Fibroblast of peridontal ligament (primary cell): Measurements from ENCODE around the gene CFAP100.

Experiments
- DNase-seq: peaks from one replicate; pipeline ENCODE4 v3.0.0-alpha.2; 2010; ENCODE audit errors: extremely low read depth

Gene CFAP100

GRCh38 chr3:126460381-126460780 is 65.7 kb downstream of the CFAP100 start:
- no peak for DNase-seq

DNA sequence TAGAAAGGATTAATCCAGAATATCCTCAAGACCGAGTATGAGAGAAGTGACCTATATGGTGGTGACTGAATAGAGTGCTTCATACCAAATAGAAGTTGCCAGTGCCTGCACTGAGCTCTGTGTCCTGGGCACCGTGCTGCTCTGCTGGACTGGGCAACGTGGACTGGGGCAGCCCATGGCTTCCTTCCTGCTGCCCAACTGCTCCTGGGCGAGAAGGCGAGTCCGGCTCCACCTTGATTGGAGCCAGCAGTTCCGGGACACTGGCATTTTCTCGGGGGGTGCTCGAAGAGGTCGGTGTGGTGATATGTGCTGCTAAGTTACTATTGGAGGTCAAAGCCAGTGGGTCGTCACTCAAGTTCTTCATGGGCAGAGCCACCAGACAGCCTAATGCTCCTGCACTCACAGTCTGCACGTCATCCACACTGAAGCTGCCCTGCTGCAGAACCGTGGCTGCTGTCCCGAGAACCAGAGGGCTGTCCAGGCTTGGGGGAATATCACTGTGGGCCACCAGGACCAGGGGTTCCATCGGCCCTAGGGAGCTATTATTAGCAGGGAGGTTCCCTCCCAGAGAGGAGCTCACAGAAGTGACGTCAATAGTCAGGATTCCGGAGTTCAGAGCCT is 66.9 kb downstream of the CFAP100 start:
- DNase-seq: no peak

DNA sequence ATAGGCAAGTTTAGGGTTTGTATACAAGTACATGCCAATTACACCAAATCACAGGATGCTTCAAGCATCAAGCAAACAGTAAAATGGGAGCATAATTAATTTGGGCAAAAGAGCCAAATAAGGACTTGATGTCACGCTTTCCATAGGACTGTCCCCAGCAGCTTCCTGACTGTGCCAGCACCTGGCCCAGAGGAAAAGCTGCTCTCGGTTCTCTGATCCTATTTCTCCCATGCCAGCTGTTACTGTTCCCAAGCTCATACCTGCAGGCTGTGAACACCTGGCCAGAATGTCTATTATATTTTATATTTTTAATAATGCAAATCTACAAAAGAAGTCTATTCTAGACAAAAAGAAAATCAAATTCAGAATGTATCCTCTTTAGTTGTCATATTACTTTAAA is 68.8 kb downstream of the CFAP100 start:
- DNase-seq: no peak

- DNase-seq: no peak
These were observed 69.4 kb downstream of the CFAP100 start for GRCh38 chr3:126464093-126464492.

GRCh38 chr3:126464494-126464893 is 69.8 kb downstream of the CFAP100 start:
- no peak for DNase-seq

- DNase-seq: no peak
These were observed 70.3 kb downstream of the CFAP100 start for GRCh38 chr3:126464997-126465396.

DNA sequence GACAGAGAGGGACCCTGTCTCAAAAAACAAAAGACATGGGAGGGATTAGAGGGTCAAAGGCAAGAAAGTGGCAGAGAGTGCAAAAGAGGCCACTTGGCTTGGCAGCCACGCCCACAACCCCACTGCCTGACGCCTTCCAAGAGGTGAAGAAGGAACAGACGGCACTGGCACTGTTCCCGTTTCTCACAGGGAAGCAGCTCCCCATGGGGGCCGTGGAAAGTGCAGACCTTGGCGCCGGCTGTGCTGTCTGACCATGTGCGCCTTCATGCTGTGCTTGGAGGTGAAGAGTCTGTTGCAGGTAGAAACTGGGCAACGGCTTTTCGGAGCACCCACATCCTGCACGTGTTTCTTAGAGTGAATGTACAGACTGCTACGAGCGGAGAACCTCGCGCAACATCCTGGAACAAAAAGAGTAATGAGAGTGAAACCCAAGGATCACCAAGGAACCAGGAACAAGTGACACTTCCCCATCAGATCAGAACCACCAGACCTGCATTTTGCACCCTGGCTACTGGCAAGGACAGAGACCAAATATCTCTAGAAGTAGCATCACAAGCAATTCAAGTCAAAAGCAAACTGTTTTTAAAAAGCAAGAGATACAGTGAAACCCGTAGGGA is 71.3 kb downstream of the CFAP100 start:
- DNase-seq: no peak

DNA sequence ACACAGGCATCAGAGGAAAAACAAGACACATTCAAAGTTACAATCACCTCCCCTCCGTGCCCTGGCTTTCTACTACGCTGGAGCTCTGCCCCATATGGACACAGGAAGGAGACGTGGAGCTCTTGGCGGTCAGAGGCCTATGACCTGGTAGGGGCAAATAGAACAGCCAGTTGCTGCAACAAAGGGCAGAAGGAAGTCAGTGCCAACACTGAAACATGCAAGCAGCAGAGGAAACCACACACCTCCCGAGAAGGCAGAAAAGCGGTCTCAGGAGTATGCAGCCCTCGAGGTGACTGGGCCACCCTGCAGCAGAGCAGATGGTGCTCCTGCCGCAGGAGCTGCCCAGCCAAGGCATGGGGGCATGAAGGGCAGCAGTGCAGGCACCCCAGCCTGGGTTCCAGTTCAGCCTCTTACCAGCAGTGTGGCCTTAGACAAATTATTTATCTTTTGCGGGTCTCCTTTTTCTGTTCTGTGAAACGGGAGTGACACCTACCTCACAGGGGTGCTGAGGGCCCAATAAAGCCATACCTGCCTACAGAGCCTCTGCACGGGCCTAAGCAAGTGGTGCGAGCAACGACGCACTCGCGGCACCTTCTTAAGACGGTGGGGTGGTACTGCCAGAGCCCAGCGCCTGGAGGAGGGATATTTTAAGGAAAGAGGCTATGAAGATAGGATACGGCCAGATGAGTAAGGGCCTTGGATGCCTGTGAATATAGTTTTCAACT is 72.3 kb downstream of the CFAP100 start:
- no peak for DNase-seq

- no peak for DNase-seq
These were observed 72.9 kb downstream of the CFAP100 start for GRCh38 chr3:126467611-126467955.

DNA sequence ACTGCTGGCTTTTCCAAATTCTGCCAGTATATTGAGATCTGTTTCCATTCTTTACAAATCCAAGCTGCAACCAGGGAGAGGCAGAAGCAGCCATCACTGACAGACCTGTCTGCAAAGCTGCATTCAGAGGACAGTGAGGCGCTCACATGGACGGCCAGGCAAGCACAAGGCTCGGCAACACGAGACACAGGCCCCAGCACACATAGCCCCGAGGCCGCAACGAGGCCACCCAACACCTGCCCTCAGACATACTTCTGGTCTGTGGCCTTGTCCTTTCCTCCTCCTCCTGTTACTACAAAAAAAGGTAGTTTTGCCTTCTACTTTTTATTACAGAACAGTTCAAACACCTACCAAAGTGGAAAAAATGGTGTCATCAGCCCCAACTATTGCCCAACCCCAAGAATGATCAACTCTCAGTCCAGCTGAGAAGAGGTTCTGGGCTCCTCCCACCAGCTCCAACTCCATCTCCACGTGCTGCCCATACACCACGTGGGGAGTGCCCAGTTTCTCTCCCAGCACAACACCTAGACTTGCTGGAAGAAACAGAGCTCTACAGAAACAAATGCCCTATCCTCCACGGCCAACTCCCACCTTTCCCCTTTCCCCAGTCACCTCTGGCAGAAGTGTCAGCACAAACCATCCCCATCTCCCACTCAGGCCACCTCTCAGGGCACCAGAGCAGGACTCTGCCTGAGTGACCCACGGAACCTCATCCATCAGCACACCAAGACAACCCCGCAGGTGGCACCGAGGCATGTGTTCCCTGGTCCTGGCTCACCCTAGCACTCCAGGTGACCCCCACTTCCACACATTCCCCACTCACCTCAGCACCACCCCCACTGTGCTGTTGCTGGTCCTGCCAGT is 73.6 kb downstream of the CFAP100 start:
- DNase-seq: peak; percentile 10

DNA sequence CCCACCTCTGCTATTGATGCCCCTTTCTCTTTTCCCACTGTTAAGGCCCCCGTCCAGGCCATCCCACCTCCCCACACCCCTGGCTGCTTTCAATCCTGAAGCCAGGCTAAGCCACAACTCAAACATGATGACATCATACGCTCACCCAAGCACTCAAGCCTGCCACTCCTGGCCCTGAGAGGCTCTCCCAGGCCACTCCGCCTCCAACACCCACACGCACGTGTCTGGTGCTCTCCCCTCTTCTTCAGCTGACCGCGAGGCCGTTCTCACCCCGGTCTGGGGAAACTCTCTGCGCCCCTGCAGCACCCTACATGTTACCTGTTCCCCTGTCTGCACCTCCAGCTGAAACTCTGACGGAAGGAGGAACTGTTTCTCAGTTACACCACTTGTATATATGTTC is 74.8 kb downstream of the CFAP100 start:
- no peak for DNase-seq

DNA sequence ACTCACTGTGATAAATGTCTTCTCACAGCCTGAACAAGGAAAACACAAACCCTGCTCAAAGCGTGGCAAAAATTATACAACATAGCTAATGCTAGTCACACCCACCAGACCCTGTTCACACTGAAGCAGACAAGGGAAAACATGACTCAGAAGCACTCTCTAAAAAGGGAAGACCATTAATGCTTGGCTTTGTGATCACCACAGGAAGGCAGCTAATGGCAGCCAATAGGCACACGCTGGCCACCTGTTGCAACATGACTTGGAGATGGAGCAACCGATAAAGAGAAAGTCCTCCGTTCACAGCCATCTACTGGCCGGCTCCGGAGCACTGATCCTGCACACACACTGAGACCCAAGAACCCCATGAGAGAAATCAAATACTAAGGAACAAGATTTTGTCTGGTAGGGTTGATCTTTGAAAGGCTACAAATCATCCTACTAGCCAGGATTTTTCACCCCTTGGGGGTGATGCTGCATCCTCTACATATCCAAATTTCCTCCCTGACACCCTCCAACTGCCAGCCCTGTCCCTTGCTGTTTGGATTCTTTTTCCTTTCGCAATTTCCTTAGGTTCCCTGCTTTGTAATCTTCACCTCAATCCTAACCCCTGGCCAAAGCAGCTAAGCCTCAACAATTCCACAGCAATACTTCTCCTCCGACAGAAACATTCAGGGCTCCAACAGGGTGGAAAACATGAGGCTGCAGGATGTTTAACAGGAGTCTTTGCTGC is 77.7 kb downstream of the CFAP100 start:
- peak; percentile 67 for DNase-seq

GRCh38 chr3:126473292-126474168 is 78.8 kb downstream of the CFAP100 start:
- no peak for DNase-seq

DNA sequence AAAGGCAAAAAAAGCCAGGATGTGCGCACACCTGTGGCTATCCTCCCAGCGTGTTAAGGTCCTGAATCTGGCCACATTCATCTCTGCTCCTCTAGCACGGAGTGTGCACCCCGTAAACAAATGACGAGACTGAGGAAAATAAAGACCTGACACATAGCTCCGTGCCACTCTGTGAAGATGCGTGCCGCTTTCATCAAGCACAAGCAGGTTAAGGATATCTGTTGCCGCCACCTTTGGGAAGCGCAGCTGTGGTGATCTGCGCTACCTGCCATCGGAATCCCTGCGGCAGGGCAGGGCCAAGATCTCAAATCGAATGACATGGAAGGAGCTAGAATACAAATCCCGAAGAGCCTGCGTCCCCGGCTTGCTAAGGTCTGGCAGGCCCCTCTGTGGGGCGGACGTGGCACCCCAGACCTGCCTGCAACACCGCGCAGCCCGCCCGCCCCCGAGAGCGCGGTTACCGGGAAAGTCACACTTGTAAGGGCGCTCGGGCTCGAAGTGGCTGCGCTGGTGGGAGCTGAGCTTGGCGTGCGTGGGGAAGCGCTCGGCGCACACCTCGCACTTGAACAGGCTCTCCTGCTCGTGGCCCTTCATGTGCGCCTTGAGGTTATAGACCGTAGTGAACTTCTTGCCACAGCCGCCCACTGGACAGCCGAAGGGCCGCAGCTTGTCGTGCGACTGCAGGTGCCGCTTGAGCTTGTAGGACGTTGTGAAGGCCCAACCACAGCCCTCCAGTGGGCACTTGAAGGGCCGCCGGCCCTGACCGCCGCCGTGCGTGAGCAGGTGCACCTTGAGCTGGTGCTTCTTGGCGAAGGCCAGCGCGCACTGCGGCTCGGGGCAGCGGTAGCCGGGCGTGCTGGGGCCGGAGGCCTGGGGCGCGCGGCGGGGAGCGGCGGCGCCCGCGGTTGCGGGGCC is 80.0 kb downstream of the CFAP100 start:
- DNase-seq: peak; percentile 35

GRCh38 chr3:126475413-126476114 is 80.9 kb downstream of the CFAP100 start, which contains the start of gene ZXDC:
TSS of gene ZXDC (minus strand) at chr3:126475891. CDS start at chr3:126475865, 26 bp downstream.
- DNase-seq: peak; percentile 91

DNA sequence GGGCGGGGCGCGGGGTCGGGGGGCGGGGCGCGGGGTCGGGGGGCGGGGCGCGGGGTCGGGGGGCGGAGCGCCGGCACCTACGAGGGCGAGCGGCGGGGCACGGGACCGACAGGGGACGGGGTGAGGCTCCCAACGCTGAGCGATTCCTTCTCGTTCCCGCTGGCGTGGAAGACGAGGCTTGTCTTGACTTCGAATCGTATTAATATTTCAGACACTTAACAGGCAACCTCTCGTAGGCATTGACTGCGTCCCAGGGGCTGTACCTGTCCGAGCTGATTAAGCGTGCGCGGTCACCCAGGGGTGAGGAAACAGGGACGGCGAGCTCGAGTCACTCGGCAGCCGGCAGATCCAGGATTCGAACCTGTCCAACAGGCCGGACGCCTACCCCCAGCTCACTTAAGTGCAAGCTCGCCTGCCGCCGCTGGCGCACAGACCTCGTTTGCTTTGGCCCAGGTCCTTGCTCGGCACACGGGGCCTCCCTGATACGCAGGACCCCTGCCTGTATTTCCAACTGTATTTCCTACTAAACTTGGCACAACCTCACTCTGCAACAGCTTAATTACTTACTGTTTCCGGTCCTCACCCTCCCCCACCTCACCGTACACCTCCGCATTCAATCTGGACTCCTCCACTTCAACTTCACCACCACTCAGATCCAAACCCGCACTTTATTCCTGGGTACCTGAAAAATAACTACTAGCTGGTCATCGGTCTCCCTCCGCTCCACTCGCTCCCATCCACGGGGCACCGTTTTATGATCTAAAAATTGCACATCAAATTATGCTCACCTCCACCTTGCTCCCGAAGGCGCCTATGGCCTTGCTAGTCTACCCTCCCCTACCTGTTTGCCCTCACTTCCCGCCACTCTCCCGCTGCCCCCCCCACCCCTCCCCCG is 81.7 kb downstream of the CFAP100 start:
- DNase-seq: peak; percentile 30

- no peak for DNase-seq
These were observed 82.3 kb downstream of the CFAP100 start for GRCh38 chr3:126477061-126477380.
